GM23248 (cell line): ENCODE measurements around the gene PPP1R3G.

Source experiments
- EZH2 ChIP-seq: fragments of 200-600 bp; sonication (generic); IDR thresholded peaks from 2 replicates; pipeline ENCODE4 v1.6.1; 2018; ENCODE audit warnings: antibody characterized with exemption, mild to moderate bottlenecking; ENCODE audit not compliant: insufficient read depth, poor library complexity, severe bottlenecking
- EZH2phosphoT487 ChIP-seq: fragments of 200-600 bp; sonication (generic); IDR thresholded peaks from 2 replicates; pipeline ENCODE4 v1.6.1; 2018; ENCODE audit warnings: antibody characterized with exemption, moderate library complexity, mild to moderate bottlenecking, low read depth; ENCODE audit not compliant: insufficient read depth

DNA sequence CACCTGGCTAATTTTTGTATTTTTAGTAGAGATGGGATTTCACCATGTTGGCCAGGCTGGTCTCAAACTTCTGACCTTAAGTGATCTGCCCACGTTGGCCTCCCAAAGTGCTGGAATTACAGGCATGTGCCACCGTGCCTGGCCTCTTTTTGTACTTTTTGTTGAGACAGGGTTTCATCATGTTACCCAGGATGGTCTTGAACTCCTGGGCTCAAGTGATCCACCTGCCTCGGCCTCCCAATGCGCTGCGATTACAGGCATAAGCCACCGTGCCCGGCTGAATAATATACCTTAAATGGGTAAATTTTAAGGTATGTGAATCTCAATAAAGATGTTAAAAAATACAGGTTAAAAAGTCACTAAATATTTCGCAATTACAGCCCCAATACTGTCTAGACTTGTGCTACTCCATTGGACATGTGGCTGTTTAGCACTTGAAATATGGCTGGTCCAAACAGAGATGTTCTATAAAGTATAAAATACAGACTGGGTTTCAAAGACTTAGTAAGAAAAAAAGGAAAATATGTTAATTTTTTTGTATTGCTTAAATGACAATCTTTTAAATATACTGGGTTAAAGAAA lies 42.1 kb downstream of the PPP1R3G start:
- TF ChIP-seq EZH2 (no peak), EZH2phosphoT487 (no peak)
